Caco-2 (cell line): Measurements from ENCODE around the gene PER3. TPM values are rescaled to one million over a fixed set of nuclear protein-coding genes. Genes with fewer than 3 reads are reported as not detected.

Experiments used
- BruUV-seq: library from RNA; stranded (reverse); fragments of 400-500 nt; replicated peaks from 2 replicates; lab custom pipeline; 2021; lab: Mats Ljungman, UMichigan
- CTCF ChIA-PET: fragments of 300-600 bp; sonication (Branson Sonifier 250); formaldehyde crosslinking; loops from one replicate; lab custom pipeline; 2022; ENCODE audit warnings: antibody characterized with exemption; lab: Charles Lee
- POLR2A ChIA-PET: fragments of 300-600 bp; sonication (Branson Sonifier 250); formaldehyde crosslinking; loops from one replicate; lab custom pipeline; 2022; ENCODE audit warnings: antibody characterized with exemption; lab: Charles Lee
- DNase-seq, 2 experiments: peaks; one replicate each; pipeline versions ENCODE4 v3.0.0 to v3.0.0-alpha.2; 2020 to 2022
- H3K27me3 ChIP-seq: replicated peaks from 2 replicates; pipeline ENCODE4 v1.6.0; 2011; ENCODE audit warnings: low read length; ENCODE audit not compliant: control insufficient read depth, insufficient read depth
- H3K36me3 ChIP-seq: 2 replicates; pipeline ENCODE4 v1.5.1; 2011; ENCODE audit warnings: low read length; ENCODE audit not compliant: control insufficient read depth, insufficient read depth
- H3K4me1 ChIP-seq: fragments of 250-450 bp; sonication (Bioruptor Pico); 2 replicates; pipeline ENCODE4 v1.5.1; 2020; ENCODE audit warnings: mild to moderate bottlenecking
- H3K4me3 ChIP-seq: 2 replicates; pipeline ENCODE4 v1.5.1; 2011; ENCODE audit warnings: low read depth, mild to moderate bottlenecking, control low read depth, low read length
- H3K9me3 ChIP-seq: fragments of 250-450 bp; sonication (Bioruptor Pico); 2 replicates; pipeline ENCODE4 v1.5.1; 2020; ENCODE audit warnings: mild to moderate bottlenecking, moderate library complexity
- H3K27ac Mint-ChIP-seq: one replicate; pipeline ENCODE4 v1.8.0; 2022; ENCODE audit warnings: mixed read lengths; ENCODE audit not compliant: unreplicated experiment
- H3K27me3 Mint-ChIP-seq: one replicate; pipeline ENCODE4 v1.8.0; 2022; ENCODE audit warnings: mixed read lengths; ENCODE audit not compliant: insufficient read depth, unreplicated experiment
- H3K36me3 Mint-ChIP-seq: one replicate; pipeline ENCODE4 v1.8.0; 2022; ENCODE audit warnings: mild to moderate bottlenecking, mixed read lengths; ENCODE audit not compliant: insufficient read depth, unreplicated experiment
- H3K4me1 Mint-ChIP-seq: one replicate; pipeline ENCODE4 v1.8.0; 2022; ENCODE audit warnings: low read depth, mixed read lengths; ENCODE audit not compliant: unreplicated experiment
- H3K4me3 Mint-ChIP-seq: one replicate; pipeline ENCODE4 v1.8.0; 2022; ENCODE audit warnings: mild to moderate bottlenecking, moderate library complexity, mixed read lengths; ENCODE audit not compliant: unreplicated experiment
- H3K9me3 Mint-ChIP-seq: one replicate; pipeline ENCODE4 v1.8.0; 2022; ENCODE audit warnings: mixed read lengths; ENCODE audit not compliant: unreplicated experiment
- intact Hi-C: fragments of 100-400 bp; cut with micrococcal nuclease; formaldehyde crosslinking; loops from one replicate; pipeline ENCODE4 v1.10.0; 2022; ENCODE audit not compliant: unreplicated experiment
- total RNA-seq: library from RNA; stranded (reverse); gene quantifications from 2 replicates; pipeline ENCODE4 v1.2.3, GENCODE V29; 2022
- TF ChIP-seq, protein P1 (sequence below), 2 experiments: fragments of 200-600 bp in 1 of 2; IDR thresholded peaks; 1 replicate in 1 of 2; 2 replicates in 1 of 2; pipeline versions ENCODE4 v1.5.1 to v1.8.0; 2011 to 2022; ENCODE audit warnings: antibody characterized with exemption in 1 of 2, control low read depth in 1 of 2, inconsistent platforms in 1 of 2, low read depth in 1 of 2, low read length in 1 of 2, mild to moderate bottlenecking in 1 of 2, moderate library complexity in 1 of 2; ENCODE audit not compliant: insufficient read depth in 1 of 2, severe bottlenecking in 1 of 2, unreplicated experiment in 1 of 2

PER3 gene
- total RNA-seq, 1 experiment from 2014 or later: 27.4 TPM

DNA sequence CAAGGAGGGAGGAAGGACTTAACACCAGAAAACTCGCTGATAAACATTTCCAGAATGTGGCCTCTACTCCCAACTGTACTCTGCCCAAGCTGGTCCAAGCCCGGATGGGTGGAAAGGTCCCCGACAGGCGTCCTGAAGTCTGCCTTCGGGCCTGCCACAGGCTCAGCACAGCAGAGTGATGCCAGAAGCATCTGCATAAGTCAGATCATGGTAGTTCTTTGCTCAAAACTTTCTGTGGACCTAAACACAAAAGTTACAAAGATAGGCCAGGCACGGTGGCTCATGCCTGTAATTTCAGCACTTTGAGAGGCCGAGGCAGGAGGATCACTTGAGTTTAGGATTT is 69.6 kb downstream of the PER3 start:
- Mint-ChIP-seq H3K4me3 (no peak overlapping the region), H3K27ac (no peak overlapping the region), H3K9me3 (no peaks in the 10 kb centered on the region), H3K36me3 (no peaks in the 10 kb centered on the region), H3K4me1 (peaks cover 8% of the 10 kb centered on the region), H3K27me3 (no peaks in the 10 kb centered on the region)
- CTCF ChIA-PET: no interaction called here
- Histone ChIP-seq H3K36me3 (no peaks in the 10 kb centered on the region), H3K27me3 (no peaks in the 10 kb centered on the region), H3K4me3 (no peak overlapping the region), H3K4me1 (peaks cover 24% of the 10 kb centered on the region), H3K9me3 (no peaks in the 10 kb centered on the region)
- TF ChIP-seq, protein P1, sequence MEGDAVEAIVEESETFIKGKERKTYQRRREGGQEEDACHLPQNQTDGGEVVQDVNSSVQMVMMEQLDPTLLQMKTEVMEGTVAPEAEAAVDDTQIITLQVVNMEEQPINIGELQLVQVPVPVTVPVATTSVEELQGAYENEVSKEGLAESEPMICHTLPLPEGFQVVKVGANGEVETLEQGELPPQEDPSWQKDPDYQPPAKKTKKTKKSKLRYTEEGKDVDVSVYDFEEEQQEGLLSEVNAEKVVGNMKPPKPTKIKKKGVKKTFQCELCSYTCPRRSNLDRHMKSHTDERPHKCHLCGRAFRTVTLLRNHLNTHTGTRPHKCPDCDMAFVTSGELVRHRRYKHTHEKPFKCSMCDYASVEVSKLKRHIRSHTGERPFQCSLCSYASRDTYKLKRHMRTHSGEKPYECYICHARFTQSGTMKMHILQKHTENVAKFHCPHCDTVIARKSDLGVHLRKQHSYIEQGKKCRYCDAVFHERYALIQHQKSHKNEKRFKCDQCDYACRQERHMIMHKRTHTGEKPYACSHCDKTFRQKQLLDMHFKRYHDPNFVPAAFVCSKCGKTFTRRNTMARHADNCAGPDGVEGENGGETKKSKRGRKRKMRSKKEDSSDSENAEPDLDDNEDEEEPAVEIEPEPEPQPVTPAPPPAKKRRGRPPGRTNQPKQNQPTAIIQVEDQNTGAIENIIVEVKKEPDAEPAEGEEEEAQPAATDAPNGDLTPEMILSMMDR (IDR thresholded peaks at IDR 0.05; ENCODE audit: insufficient read depth in 1 of 2, low read depth in 1 of 2, low read length in 1 of 2, severe bottlenecking in 1 of 2, unreplicated experiment in 1 of 2): no peak
- intact Hi-C loops: loop anchor here (10.0 kb wide), 1 partner anchor 51 kb away; no protein-coding TSS in a partner anchor
- BruUV-seq: no TSS peak
- POLR2A ChIA-PET: no interaction called here
- DNase-seq: no peak

DNA sequence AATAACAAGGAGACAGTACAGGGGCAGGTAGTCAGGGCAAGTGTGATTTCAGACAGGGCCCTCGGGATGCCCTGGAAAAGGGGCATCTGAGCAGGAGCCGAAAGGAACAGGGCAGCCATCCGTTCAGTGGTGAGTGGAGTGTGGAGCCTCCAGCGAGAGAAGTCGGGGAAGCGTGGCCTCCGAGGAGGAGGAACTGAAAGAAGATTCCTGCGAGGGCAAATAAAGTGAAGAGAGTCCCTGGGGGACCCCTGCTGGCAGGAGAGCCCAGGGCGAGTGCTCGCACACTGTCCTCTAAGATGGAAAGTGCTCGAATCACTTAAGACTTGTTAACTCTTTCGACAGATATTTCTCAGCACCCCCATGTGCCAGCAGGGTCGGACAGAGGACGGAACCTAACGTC is 72.3 kb downstream of the PER3 start:
- Histone ChIP-seq H3K4me1 (peaks cover 23% of the 10 kb centered on the region), H3K27me3 (no peaks in the 10 kb centered on the region), H3K36me3 (no peaks in the 10 kb centered on the region), H3K9me3 (no peaks in the 10 kb centered on the region), H3K4me3 (no peak overlapping the region)
- Mint-ChIP-seq H3K4me1 (peaks cover 8% of the 10 kb centered on the region), H3K27me3 (no peaks in the 10 kb centered on the region), H3K9me3 (no peaks in the 10 kb centered on the region), H3K27ac (no peak overlapping the region), H3K4me3 (no peak overlapping the region), H3K36me3 (no peaks in the 10 kb centered on the region)
- BruUV-seq: no TSS peak
- TF ChIP-seq, protein P1 (IDR thresholded peaks at IDR 0.05; ENCODE audit: insufficient read depth in 1 of 2, low read depth in 1 of 2, low read length in 1 of 2, severe bottlenecking in 1 of 2, unreplicated experiment in 1 of 2): no peak
- CTCF ChIA-PET: no interaction called here
- DNase-seq: no peak
- POLR2A ChIA-PET: no interaction called here
- intact Hi-C loops: loop anchor here (10.0 kb wide), 1 partner anchor 48 kb away; no protein-coding TSS in a partner anchor

DNA sequence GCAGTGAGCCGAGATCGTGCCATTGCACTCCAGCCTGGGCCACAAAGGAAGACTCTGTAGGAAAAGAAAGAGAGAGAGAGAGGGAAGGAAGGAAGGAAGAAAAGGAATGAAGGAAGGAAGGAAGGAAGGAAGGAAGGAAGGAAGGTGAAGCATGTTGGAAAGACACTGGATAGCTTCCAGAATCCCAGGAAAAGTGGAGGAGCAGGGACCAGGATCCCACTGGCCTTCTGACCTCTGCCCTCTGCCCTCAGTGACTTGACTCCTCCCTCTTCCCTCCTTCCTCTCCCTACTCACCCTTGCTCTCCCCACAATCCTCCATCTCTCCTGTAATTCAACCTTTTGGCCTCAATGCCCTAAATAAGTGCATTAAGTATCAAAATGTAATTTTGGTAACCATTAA is 72.9 kb downstream of the PER3 start:
- Mint-ChIP-seq H3K4me1 (peaks cover 8% of the 10 kb centered on the region), H3K27me3 (no peaks in the 10 kb centered on the region), H3K36me3 (no peaks in the 10 kb centered on the region), H3K9me3 (no peaks in the 10 kb centered on the region), H3K4me3 (no peak overlapping the region), H3K27ac (no peak overlapping the region)
- TF ChIP-seq, protein P1 (IDR thresholded peaks at IDR 0.05; ENCODE audit: insufficient read depth in 1 of 2, low read depth in 1 of 2, low read length in 1 of 2, severe bottlenecking in 1 of 2, unreplicated experiment in 1 of 2): no peak
- H3K4me1 ChIP-seq: peaks cover 16% of the 10 kb centered on the region
- no peaks in the 10 kb centered on the region for H3K27me3 ChIP-seq
- no peak for DNase-seq
- no peak overlapping the region for H3K4me3 ChIP-seq
- H3K9me3 ChIP-seq: no peaks in the 10 kb centered on the region
- intact Hi-C loops: loop anchor here (10.0 kb wide), 1 partner anchor 48 kb away; no protein-coding TSS in a partner anchor
- ChIA-PET POLR2A (no interaction called here), CTCF (interaction anchor here (0.6 kb wide), 1 partner anchor 459 kb away, joined by 4 read pairs; no protein-coding TSS in a partner anchor)
- BruUV-seq: no TSS peak
- no peaks in the 10 kb centered on the region for H3K36me3 ChIP-seq
